A549 treated with GW870086 at 1 μM for 4 hours (cell line): ENCODE results near the gene SIX6. TPM values are rescaled to one million over a fixed set of nuclear protein-coding genes. Genes with fewer than 3 reads are reported as not detected.

Source experiments
- total RNA-seq: library from RNA; stranded (reverse); fragments of 200-300 nt; extraction: Qiagen RNA extraction; gene quantifications from 5 replicates; pipeline ENCODE4 v1.2.3, GENCODE V29; 2022; ENCODE audit warnings: low read depth

SIX6 gene
- not detected in 5 replicates for total RNA-seq

GRCh38 chr14:60508707-60509437 lies at the start of gene SIX6:
Gene SIX6 (plus strand): TSS chr14:60509146. CDS start chr14:60509399, 253 bp downstream.

GRCh38 chr14:60485598-60486251 lies 23.2 kb upstream of the SIX6 start, which contains the start of gene C14orf39:
Gene C14orf39 (minus strand): TSS chr14:60486063. CDS start chr14:60485078, 985 bp downstream.

Other genes starting within 250 kb of the SIX6 start
- 0.29 TPM in 1 of 5 replicates, not detected in the others for gene C14orf39, start 23.1 kb upstream of the SIX6 start, total RNA-seq
- gene SIX1, start 140.3 kb downstream of the SIX6 start, total RNA-seq, result 6.2 to 8.7 TPM (median 8.0 TPM) in 5 replicates
- 1.3 to 3.6 TPM (median 2.9 TPM) in 5 replicates for gene SIX4, start 215.2 kb downstream of the SIX6 start, total RNA-seq
- 35.3 to 50.1 TPM (median 43.5 TPM) in 5 replicates for gene MNAT1, start 225.6 kb downstream of the SIX6 start, total RNA-seq